Trophoblast cell (in vitro differentiated cells and primary cell): ENCODE results near the gene NKD1.

Source experiments
- DNase-seq, 2 donors: peaks; one replicate each; pipeline ENCODE4 v3.0.0-alpha.2; 2016
- H2AFZ ChIP-seq: 2 replicates; pipeline ENCODE4 v1.6.1; 2013; ENCODE audit warnings: low read length, moderate library complexity, mild to moderate bottlenecking; ENCODE audit not compliant: insufficient read depth, poor library complexity
- H2AK5ac ChIP-seq: 2 replicates; pipeline ENCODE4 v1.6.1; 2013; ENCODE audit warnings: mild to moderate bottlenecking, low read length
- H2BK120ac ChIP-seq: 2 replicates; pipeline ENCODE4 v1.6.1; 2013; ENCODE audit warnings: low read length, mild to moderate bottlenecking, moderate library complexity; ENCODE audit not compliant: insufficient read depth, poor library complexity
- H2BK12ac ChIP-seq: 2 replicates; pipeline ENCODE4 v1.6.1; 2013; ENCODE audit warnings: mild to moderate bottlenecking, low read length, moderate library complexity
- H2BK5ac ChIP-seq: 2 replicates; pipeline ENCODE4 v1.6.1; 2013; ENCODE audit warnings: low read length, low read depth, moderate library complexity, mild to moderate bottlenecking; ENCODE audit not compliant: poor library complexity
- H3K14ac ChIP-seq: 2 replicates; pipeline ENCODE4 v1.6.1; 2013; ENCODE audit warnings: mild to moderate bottlenecking, low read length
- H3K18ac ChIP-seq: 2 replicates; pipeline ENCODE4 v1.6.1; 2013; ENCODE audit warnings: mild to moderate bottlenecking, low read length
- H3K23ac ChIP-seq: 2 replicates; pipeline ENCODE4 v1.6.1; 2013; ENCODE audit warnings: low read length
- H3K27ac ChIP-seq: 2 replicates; pipeline ENCODE4 v1.5.1; 2013; ENCODE audit warnings: low read depth, mild to moderate bottlenecking, inconsistent platforms, low read length, moderate library complexity
- H3K27me3 ChIP-seq: 2 replicates; pipeline ENCODE4 v1.6.1; 2013; ENCODE audit warnings: inconsistent platforms, mild to moderate bottlenecking, low read length, moderate library complexity; ENCODE audit not compliant: insufficient read depth
- H3K36me3 ChIP-seq, 2 experiments: 1 replicate in 1 of 2; 2 replicates in 1 of 2; pipeline ENCODE4 v1.6.1; 2013; ENCODE audit warnings: low read length in 2 of 2, mild to moderate bottlenecking in 2 of 2, moderate library complexity in 1 of 2; ENCODE audit not compliant: insufficient read depth in 2 of 2, control insufficient read depth in 1 of 2
- H3K4ac ChIP-seq: 2 replicates; pipeline ENCODE4 v1.6.1; 2013; ENCODE audit warnings: low read depth, mild to moderate bottlenecking, low read length, moderate library complexity
- H3K4me1 ChIP-seq, 2 experiments: 1 replicate in 1 of 2; 2 replicates in 1 of 2; pipeline ENCODE4 v1.6.1; 2013; ENCODE audit warnings: low read length in 2 of 2, mild to moderate bottlenecking in 2 of 2, moderate library complexity in 1 of 2; ENCODE audit not compliant: insufficient read depth in 2 of 2, control insufficient read depth in 1 of 2
- H3K4me2 ChIP-seq: 2 replicates; pipeline ENCODE4 v1.6.1; 2013; ENCODE audit warnings: inconsistent platforms, mild to moderate bottlenecking, low read length, moderate library complexity
- H3K4me3 ChIP-seq: 2 replicates; pipeline ENCODE4 v1.5.1; 2013; ENCODE audit warnings: mild to moderate bottlenecking, low read depth, low read length, inconsistent platforms
- H3K79me1 ChIP-seq: one replicate; pipeline ENCODE4 v1.6.1; 2013; ENCODE audit warnings: low read length
- H3K79me2 ChIP-seq: 2 replicates; pipeline ENCODE4 v1.6.1; 2013; ENCODE audit warnings: low read length, mild to moderate bottlenecking; ENCODE audit not compliant: control insufficient read depth, insufficient read depth, poor library complexity
- H3K9ac ChIP-seq: 2 replicates; pipeline ENCODE4 v1.6.1; 2013; ENCODE audit warnings: mild to moderate bottlenecking, low read length
- H3K9me3 ChIP-seq: 2 replicates; pipeline ENCODE4 v1.6.1; 2013; ENCODE audit warnings: low read depth, mild to moderate bottlenecking, control low read depth, inconsistent platforms, low read length; ENCODE audit not compliant: insufficient read depth
- H4K12ac ChIP-seq: 2 replicates; pipeline ENCODE4 v1.6.1; 2013; ENCODE audit warnings: low read depth, mild to moderate bottlenecking, low read length, moderate library complexity
- H4K8ac ChIP-seq: 2 replicates; pipeline ENCODE4 v1.6.1; 2013; ENCODE audit warnings: low read depth, mild to moderate bottlenecking, low read length, moderate library complexity
- H4K91ac ChIP-seq: one replicate; pipeline ENCODE4 v1.6.1; 2013; ENCODE audit warnings: low read depth, mild to moderate bottlenecking, low read length, moderate library complexity
- WGBS: extraction: QIAGEN DNeasy Blood & Tissue Kit; methylation state at CpG from one replicate; pipeline ENCODE4 v1.1.7; 2013; ENCODE audit warnings: missing lambda C conversion rate; ENCODE audit not compliant: insufficient read length, insufficient coverage; ENCODE audit errors: extremely low coverage; 5-methylcytosine and 5-hydroxymethylcytosine counted together

The NKD1 gene

DNA sequence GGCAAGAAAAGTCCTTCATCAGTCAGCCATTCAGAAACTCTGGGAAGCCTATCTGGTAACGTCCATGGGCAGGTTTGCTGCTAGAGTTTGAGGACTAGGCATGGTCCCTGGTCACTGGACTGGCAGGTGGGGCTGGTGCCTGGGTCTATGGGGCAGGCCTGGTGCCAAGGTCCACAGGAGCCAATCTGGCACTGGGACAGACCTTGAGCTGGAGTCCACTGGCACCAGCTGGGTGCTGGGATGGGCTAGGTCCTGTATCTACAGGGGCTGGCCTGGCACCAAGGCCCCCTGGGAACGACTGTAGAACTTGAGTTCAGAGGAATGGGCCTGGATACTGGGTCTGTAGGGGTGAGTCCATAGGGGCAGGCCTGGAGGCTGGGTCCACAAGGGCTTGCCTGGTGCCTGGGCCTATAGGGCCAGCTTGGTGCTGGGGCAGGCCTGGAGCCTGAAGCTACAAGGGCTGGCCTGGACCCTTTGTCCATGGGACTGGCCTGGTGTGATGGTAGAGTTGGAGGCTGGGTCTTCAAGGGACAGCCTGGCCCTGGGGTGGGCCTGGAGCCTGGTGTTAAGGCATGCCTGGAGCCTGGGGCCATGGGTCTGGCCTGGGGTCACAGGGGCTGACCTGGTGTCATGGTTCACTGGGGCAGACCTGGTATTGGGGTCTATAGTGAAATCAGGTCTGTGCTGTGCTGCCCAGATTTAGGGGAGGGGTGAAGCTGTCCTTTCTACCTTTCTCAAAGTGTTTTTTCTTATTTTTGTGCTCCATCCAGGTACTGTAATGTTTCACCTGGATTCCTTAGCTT is 30.5 kb upstream of the NKD1 start:
- no peak overlapping the region for H3K4ac ChIP-seq
- no peak overlapping the region for H2BK5ac ChIP-seq
- no peak overlapping the region for H4K8ac ChIP-seq
- H2BK120ac ChIP-seq = no peak overlapping the region
- H4K12ac ChIP-seq = no peak overlapping the region
- H2AFZ ChIP-seq = no peak overlapping the region
- H2AK5ac ChIP-seq = no peak overlapping the region
- H3K4me3 ChIP-seq = no peak overlapping the region
- H2BK12ac ChIP-seq = no peak overlapping the region
- H3K79me2 ChIP-seq = no peaks in the 10 kb centered on the region
- H3K18ac ChIP-seq = no peak overlapping the region
- no peak overlapping the region for H3K14ac ChIP-seq
- peaks cover 5% of the 10 kb centered on the region for H3K9me3 ChIP-seq
- H4K91ac ChIP-seq = no peak overlapping the region
- no peaks in the 10 kb centered on the region for H3K79me1 ChIP-seq
- H3K27me3 ChIP-seq = no peaks in the 10 kb centered on the region
- no peaks in the 10 kb centered on the region for H3K36me3 ChIP-seq
- no CpG with 5 or more reads among the region's 2 CpGs for WGBS
- H3K4me1 ChIP-seq = no peaks in the 10 kb centered on the region
- H3K9ac ChIP-seq = no peak overlapping the region
- no peak overlapping the region for H3K4me2 ChIP-seq
- no peak for DNase-seq
- H3K23ac ChIP-seq = no peak overlapping the region
- no peak overlapping the region for H3K27ac ChIP-seq

DNA sequence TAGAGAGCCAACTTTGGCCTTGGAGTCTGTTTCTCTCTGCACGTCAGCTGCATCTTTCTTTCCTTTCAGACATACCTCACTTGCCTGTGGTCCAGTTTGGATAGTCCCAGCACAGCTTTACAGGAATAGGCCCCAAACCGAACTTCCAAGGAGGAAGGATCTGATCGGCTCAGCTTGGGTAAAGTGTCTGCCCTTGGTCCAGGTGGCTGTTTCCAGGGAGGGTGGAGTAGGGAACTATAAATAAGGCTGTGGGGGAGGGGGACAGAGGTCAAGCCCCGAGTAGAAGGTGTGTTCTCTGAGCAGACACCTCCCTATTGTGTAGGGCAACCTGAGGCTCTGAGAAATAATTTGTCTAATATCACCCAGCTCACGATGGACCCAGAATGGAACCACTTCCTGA is 29.2 kb upstream of the NKD1 start:
- Histone ChIP-seq H3K36me3 (no peaks in the 10 kb centered on the region), H2AK5ac (no peak overlapping the region), H3K27me3 (no peaks in the 10 kb centered on the region), H2BK12ac (no peak overlapping the region), H3K27ac (no peak overlapping the region), H3K9ac (no peak overlapping the region), H3K4me2 (no peak overlapping the region), H4K12ac (no peak overlapping the region), H3K4me1 (no peaks in the 10 kb centered on the region), H3K79me1 (no peaks in the 10 kb centered on the region), H4K91ac (no peak overlapping the region), H3K23ac (no peak overlapping the region), H3K9me3 (peaks cover 5% of the 10 kb centered on the region), H3K4ac (no peak overlapping the region), H3K14ac (no peak overlapping the region), H3K4me3 (no peak overlapping the region), H2AFZ (no peak overlapping the region), H3K79me2 (no peaks in the 10 kb centered on the region), H3K18ac (no peak overlapping the region), H2BK120ac (no peak overlapping the region), H4K8ac (no peak overlapping the region), H2BK5ac (no peak overlapping the region)
- WGBS = no CpG with 5 or more reads among the region's 5 CpGs
- no peak for DNase-seq

DNA sequence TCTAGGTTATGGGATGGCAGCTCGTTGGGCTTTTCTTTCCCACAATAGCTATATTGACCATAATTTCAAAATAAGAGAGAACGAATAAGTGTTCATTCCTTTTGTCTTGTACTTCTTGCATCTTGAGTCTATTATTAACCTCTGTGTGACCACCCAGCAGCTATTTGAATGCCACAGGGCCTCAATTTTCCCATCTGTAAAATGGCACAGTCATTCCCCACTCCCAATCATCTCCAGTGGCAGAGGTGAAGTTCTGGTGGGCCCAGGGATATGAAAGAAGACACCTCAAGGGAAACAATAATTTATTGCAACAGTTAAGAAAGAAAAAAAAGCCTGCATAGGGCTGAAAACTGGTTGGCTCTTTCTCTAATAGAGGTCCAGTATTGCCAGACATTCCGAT is 28.6 kb upstream of the NKD1 start:
- Histone ChIP-seq H3K9ac (no peak overlapping the region), H3K18ac (no peak overlapping the region), H3K4ac (no peak overlapping the region), H3K79me1 (no peaks in the 10 kb centered on the region), H3K4me1 (no peaks in the 10 kb centered on the region), H3K4me3 (no peak overlapping the region), H2BK12ac (no peak overlapping the region), H2AK5ac (no peak overlapping the region), H3K23ac (no peak overlapping the region), H3K36me3 (no peaks in the 10 kb centered on the region), H3K9me3 (peaks cover 5% of the 10 kb centered on the region), H2AFZ (no peak overlapping the region), H3K14ac (no peak overlapping the region), H3K27me3 (no peaks in the 10 kb centered on the region), H4K91ac (no peak overlapping the region), H4K8ac (no peak overlapping the region), H2BK5ac (no peak overlapping the region), H3K4me2 (no peak overlapping the region), H3K27ac (no peak overlapping the region), H2BK120ac (no peak overlapping the region), H4K12ac (no peak overlapping the region), H3K79me2 (no peaks in the 10 kb centered on the region)
- no CpG with 5 or more reads among the region's 3 CpGs for WGBS
- no peak for DNase-seq

DNA sequence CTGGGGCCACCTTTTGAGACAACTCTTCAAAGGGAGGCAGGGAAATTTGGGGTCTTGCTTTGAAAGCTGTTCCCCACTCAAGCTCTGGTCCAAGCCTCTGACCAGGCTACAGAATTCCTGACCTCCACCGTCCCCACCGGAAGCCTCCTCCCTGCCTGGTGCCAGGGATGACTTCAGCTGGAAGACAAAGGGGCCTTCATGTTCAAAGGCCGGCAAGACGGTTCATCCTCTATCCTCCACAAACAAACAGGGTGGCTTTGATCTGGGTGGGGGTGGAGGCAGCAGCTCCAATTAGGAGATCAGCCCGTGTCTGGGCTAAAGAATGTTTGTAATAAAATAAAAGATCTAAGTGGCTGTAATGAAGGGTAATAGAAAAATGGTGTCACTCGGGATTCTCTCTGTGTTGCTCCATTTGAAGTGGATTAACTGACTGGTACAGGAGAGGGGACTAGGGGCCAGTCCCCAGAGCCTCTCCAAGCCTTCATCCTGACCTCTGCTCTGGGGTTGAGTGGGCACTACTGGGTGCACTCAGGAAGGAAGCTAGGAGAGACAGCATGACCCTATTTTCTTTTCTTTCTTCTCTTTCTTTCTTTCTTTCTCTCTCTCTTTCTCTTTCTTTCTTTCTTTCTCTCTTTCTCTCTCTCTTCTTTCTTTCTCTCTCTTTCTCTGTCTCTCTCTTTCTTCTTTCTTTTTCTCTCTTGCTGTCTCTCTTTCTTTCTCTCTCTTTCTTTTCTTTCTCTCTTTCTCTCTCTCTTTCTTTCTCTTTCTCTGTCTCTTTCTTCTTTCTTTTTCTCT is 27.5 kb upstream of the NKD1 start:
- Histone ChIP-seq H3K36me3 (no peaks in the 10 kb centered on the region), H2BK120ac (no peak overlapping the region), H3K79me2 (no peaks in the 10 kb centered on the region), H3K4ac (no peak overlapping the region), H4K91ac (no peak overlapping the region), H3K4me1 (no peaks in the 10 kb centered on the region), H3K23ac (no peak overlapping the region), H3K4me2 (no peak overlapping the region), H3K27me3 (no peaks in the 10 kb centered on the region), H2AFZ (no peak overlapping the region), H3K79me1 (no peaks in the 10 kb centered on the region), H2BK12ac (no peak overlapping the region), H3K4me3 (no peak overlapping the region), H2AK5ac (no peak overlapping the region), H3K9me3 (peaks cover 5% of the 10 kb centered on the region), H4K12ac (no peak overlapping the region), H3K18ac (no peak overlapping the region), H3K14ac (no peak overlapping the region), H3K27ac (no peak overlapping the region), H2BK5ac (no peak overlapping the region), H4K8ac (no peak overlapping the region), H3K9ac (no peak overlapping the region)
- DNase-seq = no peak
- no CpG with 5 or more reads among the region's 6 CpGs for WGBS
